H9 (cell line): ENCODE measurements around the gene ABCG8. TPM values are rescaled to one million over a fixed set of nuclear protein-coding genes. Genes with fewer than 3 reads are reported as not detected.

Experiments
- DNase-seq: peaks from one replicate; pipeline ENCODE4 v3.0.0-alpha.2; 2017
- H2AFZ ChIP-seq: one replicate; pipeline ENCODE4 v1.6.1; 2013; ENCODE audit warnings: mild to moderate bottlenecking, low read length, control low read depth, moderate library complexity
- H2AK5ac ChIP-seq: 2 replicates; pipeline ENCODE4 v1.6.1; 2013; ENCODE audit warnings: low read length, control low read depth, mixed read lengths; ENCODE audit not compliant: insufficient read length
- H2BK120ac ChIP-seq: one replicate; pipeline ENCODE4 v1.6.1; 2013; ENCODE audit warnings: low read depth, mild to moderate bottlenecking, low read length, control low read depth, inconsistent platforms; ENCODE audit not compliant: poor library complexity, severe bottlenecking
- H2BK12ac ChIP-seq: 2 replicates; pipeline ENCODE4 v1.6.1; 2013; ENCODE audit warnings: low read length, control low read depth, mixed read lengths, low read depth; ENCODE audit not compliant: insufficient read length
- H2BK15ac ChIP-seq: 2 replicates; pipeline ENCODE4 v1.6.1; 2013; ENCODE audit warnings: low read depth, low read length, control low read depth
- H2BK20ac ChIP-seq: one replicate; pipeline ENCODE4 v1.6.1; 2013; ENCODE audit warnings: low read depth, mild to moderate bottlenecking, low read length, control low read depth, inconsistent platforms; ENCODE audit not compliant: poor library complexity, severe bottlenecking
- H2BK5ac ChIP-seq: 2 replicates; pipeline ENCODE4 v1.6.1; 2013; ENCODE audit warnings: low read length, control low read depth, mixed read lengths; ENCODE audit not compliant: insufficient read length
- H3K14ac ChIP-seq: 2 replicates; pipeline ENCODE4 v1.6.1; 2013; ENCODE audit warnings: low read length, control low read depth; ENCODE audit not compliant: insufficient read depth
- H3K18ac ChIP-seq: 2 replicates; pipeline ENCODE4 v1.6.1; 2013; ENCODE audit warnings: low read depth, mild to moderate bottlenecking, mixed read lengths, low read length, control low read depth; ENCODE audit not compliant: insufficient read length
- H3K23ac ChIP-seq: 2 replicates; pipeline ENCODE4 v1.6.1; 2013; ENCODE audit warnings: low read length, control low read depth, mixed read lengths, low read depth; ENCODE audit not compliant: insufficient read length
- H3K23me2 ChIP-seq: 2 replicates; pipeline ENCODE4 v1.6.1; 2013; ENCODE audit warnings: low read depth, mild to moderate bottlenecking, mixed read lengths, low read length, control low read depth; ENCODE audit not compliant: insufficient read length, poor library complexity, severe bottlenecking
- H3K27ac ChIP-seq: 2 replicates; pipeline ENCODE4 v1.5.1; 2013; ENCODE audit warnings: low read length, control low read depth, mixed read lengths, low read depth; ENCODE audit not compliant: insufficient read length
- H3K27me3 ChIP-seq: 2 replicates; pipeline ENCODE4 v1.6.1; 2013; ENCODE audit warnings: low read length, control low read depth, inconsistent platforms; ENCODE audit not compliant: insufficient read depth
- H3K4ac ChIP-seq: 2 replicates; pipeline ENCODE4 v1.6.1; 2013; ENCODE audit warnings: low read depth, mild to moderate bottlenecking, control low read depth, inconsistent platforms, low read length, moderate library complexity
- H3K4me1 ChIP-seq: 2 replicates; pipeline ENCODE4 v1.6.1; 2013; ENCODE audit warnings: low read length, control low read depth, inconsistent platforms; ENCODE audit not compliant: insufficient read depth
- H3K4me2 ChIP-seq: 2 replicates; pipeline ENCODE4 v1.6.1; 2013; ENCODE audit warnings: low read length, control low read depth, mixed read lengths; ENCODE audit not compliant: insufficient read length, insufficient read depth
- H3K56ac ChIP-seq: 2 replicates; pipeline ENCODE4 v1.6.1; 2013; ENCODE audit warnings: low read depth, mild to moderate bottlenecking, mixed read lengths, low read length, control low read depth; ENCODE audit not compliant: insufficient read length
- H3K79me1 ChIP-seq: 2 replicates; pipeline ENCODE4 v1.6.1; 2013; ENCODE audit warnings: low read depth, mild to moderate bottlenecking, moderate library complexity, low read length, control low read depth, inconsistent platforms; ENCODE audit not compliant: insufficient read depth, poor library complexity, severe bottlenecking
- H3K79me2 ChIP-seq: 2 replicates; pipeline ENCODE4 v1.6.1; 2013; ENCODE audit warnings: low read length, control low read depth, inconsistent platforms; ENCODE audit not compliant: insufficient read depth
- H3K9ac ChIP-seq: 2 replicates; pipeline ENCODE4 v1.6.1; 2013; ENCODE audit warnings: low read length, control low read depth, mixed read lengths; ENCODE audit not compliant: insufficient read length; ENCODE audit errors: extremely low read depth
- H3K9me3 ChIP-seq: one replicate; pipeline ENCODE4 v1.6.1; 2013; ENCODE audit warnings: low read depth, low read length, inconsistent platforms; ENCODE audit not compliant: control insufficient read depth
- H3T11ph ChIP-seq: one replicate; pipeline ENCODE4 v1.6.1; 2013; ENCODE audit warnings: mild to moderate bottlenecking, low read length, control low read depth, inconsistent platforms
- H4K20me1 ChIP-seq: one replicate; pipeline ENCODE4 v1.6.1; 2013; ENCODE audit not compliant: control insufficient read depth, insufficient read length, insufficient read depth
- H4K5ac ChIP-seq: 2 replicates; pipeline ENCODE4 v1.6.1; 2013; ENCODE audit warnings: low read depth, mild to moderate bottlenecking, mixed read lengths, low read length, control low read depth; ENCODE audit not compliant: insufficient read length
- H4K8ac ChIP-seq: replicated peaks from 2 replicates; pipeline ENCODE4 v1.6.1; 2013; ENCODE audit warnings: low read length, control low read depth, mixed read lengths, low read depth; ENCODE audit not compliant: insufficient read length
- H4K91ac ChIP-seq: 2 replicates; pipeline ENCODE4 v1.6.1; 2013; ENCODE audit warnings: low read depth, mild to moderate bottlenecking, moderate library complexity, mixed read lengths, low read length, control low read depth; ENCODE audit not compliant: insufficient read length
- H3K27ac Mint-ChIP-seq, 3 experiments: 2 replicates in 2 of 3; 3 replicates in 1 of 3; pipeline ENCODE4 v1.8.0; 2020 to 2021; ENCODE audit warnings: mixed read lengths in 3 of 3, mild to moderate bottlenecking in 1 of 3, moderate library complexity in 1 of 3
- H3K27me3 Mint-ChIP-seq: 2 replicates; pipeline ENCODE4 v1.8.0; 2021; ENCODE audit warnings: low read depth, mild to moderate bottlenecking, moderate library complexity, mixed read lengths
- H3K36me3 Mint-ChIP-seq, 3 experiments: 2 replicates in 2 of 3; 3 replicates in 1 of 3; pipeline ENCODE4 v1.8.0; 2020 to 2021; ENCODE audit warnings: low read depth in 3 of 3, mixed read lengths in 3 of 3; ENCODE audit not compliant: insufficient read depth in 1 of 3
- H3K4me1 Mint-ChIP-seq, 2 experiments: 2 replicates each; pipeline ENCODE4 v1.8.0; 2020; ENCODE audit warnings: mixed read lengths in 2 of 2
- H3K4me3 Mint-ChIP-seq, 2 experiments: 2 replicates in 1 of 2; 3 replicates in 1 of 2; pipeline ENCODE4 v1.8.0; 2020 to 2021; ENCODE audit warnings: mild to moderate bottlenecking in 2 of 2, mixed read lengths in 2 of 2, moderate library complexity in 1 of 2
- H3K9me3 Mint-ChIP-seq, 2 experiments: 2 replicates in 1 of 2; 3 replicates in 1 of 2; pipeline ENCODE4 v1.8.0; 2020; ENCODE audit warnings: mild to moderate bottlenecking in 2 of 2, mixed read lengths in 2 of 2, moderate library complexity in 1 of 2
- WGBS: extraction: QIAGEN DNeasy Blood & Tissue Kit; methylation state at CpG from one replicate; pipeline ENCODE4 v1.1.7; 2013; ENCODE audit warnings: missing lambda C conversion rate, low lambda C conversion rate, mixed read lengths; ENCODE audit not compliant: insufficient read length; ENCODE audit errors: extremely low coverage; 5-methylcytosine and 5-hydroxymethylcytosine counted together
- total RNA-seq: library from RNA; stranded (reverse); gene quantifications from 2 replicates; pipeline ENCODE4 v1.2.1, GENCODE V29; 2021
- TF ChIP-seq, protein P1 (sequence below): fragments of 200-600 bp; sonication (generic); conservative IDR thresholded peaks from 3 replicates; pipeline ENCODE4 v1.8.0; 2021; ENCODE audit warnings: antibody characterized with exemption, mild to moderate bottlenecking

ABCG8 gene
- total RNA-seq, 1 experiment from 2014 or later = not detected

DNA sequence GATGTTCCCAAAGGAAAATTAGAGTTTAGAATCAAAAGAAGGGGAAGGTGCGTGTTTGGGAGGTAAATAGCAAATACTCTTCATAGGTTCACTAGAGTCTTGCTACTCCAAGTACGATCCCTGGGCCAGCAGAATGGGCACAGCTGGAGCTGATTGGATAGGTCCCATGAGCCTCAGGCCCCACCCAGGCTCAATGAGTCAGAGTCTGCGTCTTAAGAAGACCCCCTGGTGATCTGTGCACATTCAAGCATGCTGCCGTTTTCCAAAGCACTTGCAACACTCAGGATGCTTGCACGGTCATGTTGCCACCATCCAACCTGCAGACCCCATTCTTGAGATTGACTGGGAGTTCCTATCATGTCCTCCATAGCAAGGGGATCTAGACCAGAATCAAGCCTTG is 40.5 kb downstream of the ABCG8 start:
- H3K56ac ChIP-seq = no peak overlapping the region
- no peak overlapping the region for H3K18ac ChIP-seq
- no peak for DNase-seq

More for the DNA sequence above, 40.5 kb downstream of the ABCG8 start:
- Histone ChIP-seq H2AK5ac (no peak overlapping the region), H3K23me2 (no peaks in the 10 kb centered on the region), H3K27me3 (no peaks in the 10 kb centered on the region), H4K5ac (no peak overlapping the region), H3K4me2 (no peak overlapping the region), H2BK120ac (no peak overlapping the region), H3K27ac (no peak overlapping the region), H2BK12ac (no peak overlapping the region), H3K79me2 (no peaks in the 10 kb centered on the region), H3K4ac (no peak overlapping the region), H3K23ac (no peak overlapping the region), H3K4me1 (peaks cover 4% of the 10 kb centered on the region), H2BK20ac (no peak overlapping the region), H3K9ac (no peak overlapping the region), H4K8ac (no peak overlapping the region), H2BK5ac (no peak overlapping the region), H2BK15ac (no peak overlapping the region), H2AFZ (no peak overlapping the region), H4K91ac (no peak overlapping the region), H3K14ac (no peak overlapping the region), H3K9me3 (no peaks in the 10 kb centered on the region), H4K20me1 (no peaks in the 10 kb centered on the region), H3T11ph (no peak overlapping the region), H3K79me1 (no peaks in the 10 kb centered on the region)
- TF ChIP-seq, protein P1, sequence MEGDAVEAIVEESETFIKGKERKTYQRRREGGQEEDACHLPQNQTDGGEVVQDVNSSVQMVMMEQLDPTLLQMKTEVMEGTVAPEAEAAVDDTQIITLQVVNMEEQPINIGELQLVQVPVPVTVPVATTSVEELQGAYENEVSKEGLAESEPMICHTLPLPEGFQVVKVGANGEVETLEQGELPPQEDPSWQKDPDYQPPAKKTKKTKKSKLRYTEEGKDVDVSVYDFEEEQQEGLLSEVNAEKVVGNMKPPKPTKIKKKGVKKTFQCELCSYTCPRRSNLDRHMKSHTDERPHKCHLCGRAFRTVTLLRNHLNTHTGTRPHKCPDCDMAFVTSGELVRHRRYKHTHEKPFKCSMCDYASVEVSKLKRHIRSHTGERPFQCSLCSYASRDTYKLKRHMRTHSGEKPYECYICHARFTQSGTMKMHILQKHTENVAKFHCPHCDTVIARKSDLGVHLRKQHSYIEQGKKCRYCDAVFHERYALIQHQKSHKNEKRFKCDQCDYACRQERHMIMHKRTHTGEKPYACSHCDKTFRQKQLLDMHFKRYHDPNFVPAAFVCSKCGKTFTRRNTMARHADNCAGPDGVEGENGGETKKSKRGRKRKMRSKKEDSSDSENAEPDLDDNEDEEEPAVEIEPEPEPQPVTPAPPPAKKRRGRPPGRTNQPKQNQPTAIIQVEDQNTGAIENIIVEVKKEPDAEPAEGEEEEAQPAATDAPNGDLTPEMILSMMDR = no peak
- Mint-ChIP-seq H3K4me1 (peaks cover 4 to 13% of the 10 kb centered on the region in 2 experiments), H3K9me3 (no peaks in the 10 kb centered on the region), H3K36me3 (no peaks in the 10 kb centered on the region; a peak in 1 of 7 replicates), H3K27me3 (peaks cover 7% of the 10 kb centered on the region), H3K4me3 (no peak overlapping the region), H3K27ac (no peak overlapping the region)
- no CpG with 5 or more reads among the region's 5 CpGs for WGBS
